CD14-positive monocyte (primary cell): ENCODE data around the gene SPAG16. TPM values are rescaled to one million over a fixed set of nuclear protein-coding genes. Genes with fewer than 3 reads are reported as not detected.

Experiments used
- DNase-seq, 3 donors: peaks; one replicate each; pipeline ENCODE4 v3.0.0-alpha.2; 2011 to 2022
- H2AFZ ChIP-seq: 2 replicates; pipeline ENCODE4 v1.6.0; 2012; ENCODE audit warnings: mild to moderate bottlenecking, low read depth, low read length, inconsistent platforms; ENCODE audit not compliant: insufficient read depth, poor library complexity, severe bottlenecking
- H3K27ac ChIP-seq, 2 donors: 1 replicate in 1 of 2; 2 replicates in 1 of 2; pipeline ENCODE4 v1.5.1; 2012 to 2013; ENCODE audit warnings: low read length in 2 of 2, control low read depth in 1 of 2, inconsistent platforms in 1 of 2, low read depth in 1 of 2, mild to moderate bottlenecking in 1 of 2
- H3K27me3 ChIP-seq, 2 donors: one replicate each; pipeline versions ENCODE4 v1.6.0 to v1.6.1; 2011 to 2013; ENCODE audit warnings: low read length in 2 of 2; ENCODE audit not compliant: control insufficient read depth in 2 of 2, insufficient read depth in 2 of 2
- H3K36me3 ChIP-seq, 2 donors: replicated peaks in 1 of 2; 1 replicate in 1 of 2; 2 replicates in 1 of 2; pipeline versions ENCODE4 v1.5.1 to v1.6.1; 2012 to 2013; ENCODE audit warnings: low read length in 2 of 2, control low read depth in 1 of 2, inconsistent platforms in 1 of 2, mild to moderate bottlenecking in 1 of 2; ENCODE audit not compliant: insufficient read depth in 2 of 2, control insufficient read depth in 1 of 2
- H3K4me1 ChIP-seq, 2 donors: 1 replicate in 1 of 2; 2 replicates in 1 of 2; pipeline versions ENCODE4 v1.5.1 to v1.6.1; 2012 to 2013; ENCODE audit warnings: low read length in 2 of 2, control low read depth in 1 of 2, inconsistent platforms in 1 of 2, mild to moderate bottlenecking in 1 of 2, moderate library complexity in 1 of 2; ENCODE audit not compliant: insufficient read depth in 2 of 2, control insufficient read depth in 1 of 2
- H3K4me2 ChIP-seq: replicated peaks from 2 replicates; pipeline ENCODE3; 2012; ENCODE audit warnings: low read length, moderate library complexity, mild to moderate bottlenecking; ENCODE audit not compliant: poor library complexity, severe bottlenecking; ENCODE audit errors: extremely low read depth
- H3K4me3 ChIP-seq, 3 experiments: fragments of 200-600 bp in 1 of 3; sonication (generic) in 1 of 3; replicated peaks in 1 of 3; 1 replicate in 2 of 3; 2 replicates in 1 of 3; pipeline ENCODE4 v1.5.1; 2011 to 2013; ENCODE audit warnings: low read length in 3 of 3, mild to moderate bottlenecking in 3 of 3, control low read depth in 2 of 3, low read depth in 2 of 3, inconsistent platforms in 1 of 3, moderate library complexity in 1 of 3
- H3K79me2 ChIP-seq: 2 replicates; pipeline ENCODE4 v1.6.0; 2012; ENCODE audit warnings: mild to moderate bottlenecking, control low read depth, inconsistent platforms, low read length, moderate library complexity; ENCODE audit not compliant: insufficient read depth
- H3K9ac ChIP-seq: 2 replicates; pipeline ENCODE4 v1.6.0; 2017; ENCODE audit warnings: low read length, mild to moderate bottlenecking; ENCODE audit not compliant: insufficient read depth, poor library complexity, severe bottlenecking
- H3K9me3 ChIP-seq, 2 donors: replicated peaks in 1 of 2; 1 replicate in 1 of 2; 2 replicates in 1 of 2; pipeline versions ENCODE4 v1.5.1 to v1.6.1; 2012 to 2013; ENCODE audit warnings: low read length in 2 of 2, control low read depth in 1 of 2; ENCODE audit not compliant: control insufficient read depth in 1 of 2, insufficient read depth in 1 of 2
- H4K20me1 ChIP-seq: 2 replicates; pipeline ENCODE4 v1.6.0; 2012; ENCODE audit warnings: mild to moderate bottlenecking, low read length, control low read depth, moderate library complexity; ENCODE audit not compliant: insufficient read depth
- H3K27ac Mint-ChIP-seq, 7 donors: one replicate each; pipeline ENCODE4 v1.8.0; 2020; ENCODE audit warnings: mild to moderate bottlenecking in 7 of 7, mixed read lengths in 7 of 7, moderate library complexity in 6 of 7, inconsistent platforms in 2 of 7
- H3K27me3 Mint-ChIP-seq, 3 donors: one replicate each; pipeline ENCODE4 v1.8.0; 2021 to 2022; ENCODE audit warnings: low read depth in 3 of 3, mild to moderate bottlenecking in 3 of 3, mixed read lengths in 3 of 3, moderate library complexity in 3 of 3, inconsistent platforms in 1 of 3
- H3K36me3 Mint-ChIP-seq, 2 donors: one replicate each; pipeline ENCODE4 v1.8.0; 2020; ENCODE audit warnings: mixed read lengths in 2 of 2, inconsistent platforms in 1 of 2, mild to moderate bottlenecking in 1 of 2
- H3K4me1 Mint-ChIP-seq: one replicate; pipeline ENCODE4 v1.8.0; 2020; ENCODE audit warnings: mild to moderate bottlenecking, mixed read lengths
- H3K4me3 Mint-ChIP-seq, 2 donors: one replicate each; pipeline ENCODE4 v1.8.0; 2020; ENCODE audit warnings: mild to moderate bottlenecking in 2 of 2, mixed read lengths in 2 of 2, moderate library complexity in 1 of 2
- H3K9me3 Mint-ChIP-seq, 7 donors: one replicate each; pipeline ENCODE4 v1.8.0; 2020 to 2022; ENCODE audit warnings: mixed read lengths in 7 of 7, mild to moderate bottlenecking in 6 of 7, moderate library complexity in 6 of 7, inconsistent platforms in 2 of 7
- CTCF ChIP-seq: fragments of 200-600 bp; IDR thresholded peaks from one replicate; pipeline ENCODE4 v1.8.0; 2022; ENCODE audit warnings: antibody characterized with exemption, mild to moderate bottlenecking
- WGBS: methylation state at CpG from one replicate; pipeline ENCODE4 v1.1.5; 2013; ENCODE audit warnings: missing lambda C conversion rate; ENCODE audit not compliant: insufficient coverage; 5-methylcytosine and 5-hydroxymethylcytosine counted together
- intact Hi-C, 2 donors: fragments of 100-400 bp; cut with micrococcal nuclease; formaldehyde crosslinking; loops; one replicate each; pipeline versions ENCODE4 v1.15.0 to v1.15.1; 2023
- polyA plus RNA-seq, 3 donors: library from polyadenylated mRNA; depleted of rRNA in 1 of 3; unstranded in 2 of 3; stranded (reverse) in 1 of 3; fragments of 300-500 nt in 2 of 3; fragments of >200 nt in 1 of 3; fragmentation: Illumina TruSeq in 2 of 3; gene quantifications; 1 replicate in 2 of 3; 2 replicates in 1 of 3; pipeline ENCODE4 v1.2.3, GENCODE V29; 2012 to 2021

Gene SPAG16
- polyA plus RNA-seq, 3 donors = 0.12 to 0.30 TPM; not detected in 1

GRCh38 chr2:214004463-214004862, 720.2 kb downstream of the SPAG16 start:
- Histone ChIP-seq H2AFZ (no peak overlapping the region), H4K20me1 (no peaks in the 10 kb centered on the region), H3K27me3 (no peaks in the 10 kb centered on the region), H3K79me2 (no peaks in the 10 kb centered on the region), H3K9me3 (peaks cover 0 to 1% of the 10 kb centered on the region in 2 donors), H3K9ac (no peak overlapping the region), H3K4me1 (no peaks in the 10 kb centered on the region), H3K4me3 (no peak overlapping the region), H3K27ac (no peak overlapping the region), H3K36me3 (no peaks in the 10 kb centered on the region), H3K4me2 (no peak overlapping the region)
- TF ChIP-seq CTCF = no peak
- Mint-ChIP-seq H3K27ac (no peak overlapping the region), H3K9me3 (peaks cover 0 to 10% (median 3%) of the 10 kb centered on the region in 7 donors), H3K27me3 (peaks cover 0 to 3% (median 0%) of the 10 kb centered on the region in 3 donors), H3K4me3 (no peak overlapping the region), H3K4me1 (no peaks in the 10 kb centered on the region), H3K36me3 (no peaks in the 10 kb centered on the region)
- intact Hi-C loops = no loop called here
- WGBS = 92% methylated on average over 4 of the region's 6 CpGs
- no peak for DNase-seq

- no peaks in the 10 kb centered on the region for H3K36me3 Mint-ChIP-seq
- Histone ChIP-seq H3K36me3 (no peaks in the 10 kb centered on the region), H2AFZ (no peak overlapping the region), H3K79me2 (no peaks in the 10 kb centered on the region), H4K20me1 (no peaks in the 10 kb centered on the region), H3K4me2 (no peak overlapping the region), H3K9ac (no peak overlapping the region), H3K4me3 (no peak overlapping the region), H3K27ac (no peak overlapping the region), H3K9me3 (no peaks in the 10 kb centered on the region), H3K27me3 (no peaks in the 10 kb centered on the region), H3K4me1 (no peaks in the 10 kb centered on the region)
- no CpG with 5 or more reads among the region's 5 CpGs for WGBS
- peaks cover 0 to 10% (median 4%) of the 10 kb centered on the region in 7 donors for H3K9me3 Mint-ChIP-seq
- no peak overlapping the region for H3K4me3 Mint-ChIP-seq
- TF ChIP-seq CTCF = no peak
- DNase-seq = no peak
- peaks cover 0 to 3% (median 0%) of the 10 kb centered on the region in 3 donors for H3K27me3 Mint-ChIP-seq
- H3K27ac Mint-ChIP-seq = no peak overlapping the region
- intact Hi-C loops = no loop called here
- no peaks in the 10 kb centered on the region for H3K4me1 Mint-ChIP-seq
Measured at GRCh38 chr2:214005337-214005736, 721.1 kb downstream of the SPAG16 start.
